NCI-H446 (cell line): ENCODE results near the gene PDCD7.
"Not testable (repeated sequence)": the region's sequence is repeated elsewhere in the genome, so short reads cannot be mapped to it uniquely, and the experiment has no call there.

Experiments used
- DNase-seq, 2 experiments: peaks; one replicate each; lab custom pipeline; 2025; lab: John Stamatoyannopoulos, UW

The PDCD7 gene

GRCh38 chr15:65091946-65092770 lies 41.5 kb downstream of the PDCD7 start:
- DNase-seq = no peak

DNA sequence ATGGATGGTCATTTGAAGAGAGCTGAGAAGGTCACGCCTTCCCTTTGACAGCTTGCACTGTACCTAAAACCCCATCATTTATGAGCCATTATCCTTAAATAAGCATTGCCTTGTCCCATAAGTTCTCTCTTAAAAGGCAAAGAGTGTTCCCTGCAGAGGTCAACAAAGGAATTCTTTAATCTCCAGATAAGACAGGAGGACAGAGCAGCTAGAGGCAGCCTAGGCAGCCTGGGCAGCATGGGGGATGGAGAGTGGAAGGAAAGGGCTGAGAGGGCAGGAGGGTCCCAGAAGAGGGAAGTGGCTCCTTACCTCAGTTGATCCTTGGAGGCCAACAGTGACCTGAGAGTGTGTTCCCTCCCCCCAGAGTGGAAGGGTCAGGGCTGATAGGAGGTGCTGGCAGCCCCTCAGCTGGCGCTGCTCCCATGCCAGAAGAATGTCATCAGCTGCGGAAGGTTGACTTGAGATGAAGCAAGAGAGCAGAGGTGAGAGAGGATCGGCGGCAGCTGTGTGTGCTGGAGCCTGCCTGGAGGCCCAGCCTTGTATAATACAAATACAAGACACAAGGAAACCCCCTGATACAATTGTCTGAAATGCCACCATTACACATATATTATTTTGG lies 44.3 kb downstream of the PDCD7 start:
- DNase-seq = no peak

GRCh38 chr15:65088643-65089021 lies 45.0 kb downstream of the PDCD7 start:
- no peak for DNase-seq

DNA sequence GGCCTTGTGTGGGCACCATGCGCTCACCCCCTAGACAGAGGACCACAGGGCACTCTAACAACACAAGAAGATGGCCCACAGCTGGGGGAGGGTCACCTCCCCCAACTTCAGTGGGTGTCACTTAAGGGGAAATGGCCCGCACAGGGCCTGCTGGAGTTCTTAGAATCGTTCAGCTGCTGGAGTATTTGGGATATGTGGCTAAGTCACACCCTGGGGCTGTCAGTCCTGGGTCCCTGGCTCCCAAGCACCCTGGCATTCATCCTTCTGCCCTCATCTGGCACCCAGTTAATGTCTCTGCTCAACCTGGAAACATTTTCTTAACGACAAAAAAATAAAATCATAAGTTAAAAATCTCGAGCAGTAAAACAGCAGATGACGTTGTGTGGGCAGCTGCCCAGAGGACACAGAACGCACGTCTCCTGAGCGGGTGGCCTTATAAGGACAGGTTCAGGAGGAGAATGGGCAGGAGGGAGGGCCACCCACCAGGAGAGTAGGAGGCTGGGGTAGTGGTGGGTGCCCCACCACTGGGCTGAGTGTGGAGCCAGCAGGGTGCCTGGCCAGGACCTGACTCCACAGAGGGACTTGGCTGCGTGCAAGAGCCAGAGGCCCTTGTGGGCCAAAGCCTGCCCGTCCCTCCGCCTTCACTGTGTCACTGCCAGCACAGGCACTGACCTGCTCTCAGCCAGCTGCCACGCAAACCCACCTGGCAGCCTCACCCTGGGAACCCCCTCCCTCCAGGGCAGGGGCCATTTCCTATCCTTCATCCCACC lies 45.5 kb downstream of the PDCD7 start:
- no peak for DNase-seq

DNA sequence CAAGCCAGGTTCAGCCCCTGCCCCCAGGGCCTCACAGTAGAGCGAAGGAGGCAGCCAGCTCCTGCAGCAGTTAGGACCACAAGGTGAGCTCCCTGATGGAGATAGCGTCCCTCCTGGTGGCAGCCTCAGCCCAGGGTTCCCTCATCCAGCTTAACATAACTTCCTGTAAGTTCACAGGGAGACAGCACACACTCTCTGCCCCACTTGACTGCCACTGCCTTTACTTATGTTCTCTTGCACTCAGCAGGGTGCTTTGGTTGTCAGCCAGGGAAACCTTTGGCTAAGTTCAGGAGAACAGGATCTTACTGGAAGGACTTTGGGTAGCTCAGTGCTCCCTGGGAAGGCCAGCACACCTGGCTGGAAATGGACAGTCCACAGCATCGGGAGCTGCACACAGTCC lies 46.2 kb downstream of the PDCD7 start:
- no peak for DNase-seq

DNA sequence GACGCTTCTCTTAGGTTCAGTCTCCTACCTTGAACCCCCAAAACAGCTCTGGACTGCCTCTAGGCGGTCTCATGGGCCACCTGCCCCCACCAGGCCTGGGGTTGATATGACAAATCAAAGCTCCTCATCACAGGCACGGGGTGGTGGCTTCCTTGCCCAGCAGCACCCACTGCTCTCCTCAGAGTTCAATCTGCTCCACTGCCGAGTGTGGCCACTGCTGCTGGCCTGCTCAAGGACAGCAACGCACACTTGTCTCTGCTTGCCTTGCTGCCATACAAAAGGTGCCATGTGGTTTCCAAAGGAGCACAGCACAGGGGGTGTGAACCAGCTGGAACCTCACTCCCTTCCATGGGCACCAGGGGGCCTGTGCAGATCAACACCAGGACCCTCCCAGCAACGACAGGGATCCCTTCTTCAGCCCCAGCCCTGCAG lies 46.9 kb downstream of the PDCD7 start:
- no peak for DNase-seq

DNA sequence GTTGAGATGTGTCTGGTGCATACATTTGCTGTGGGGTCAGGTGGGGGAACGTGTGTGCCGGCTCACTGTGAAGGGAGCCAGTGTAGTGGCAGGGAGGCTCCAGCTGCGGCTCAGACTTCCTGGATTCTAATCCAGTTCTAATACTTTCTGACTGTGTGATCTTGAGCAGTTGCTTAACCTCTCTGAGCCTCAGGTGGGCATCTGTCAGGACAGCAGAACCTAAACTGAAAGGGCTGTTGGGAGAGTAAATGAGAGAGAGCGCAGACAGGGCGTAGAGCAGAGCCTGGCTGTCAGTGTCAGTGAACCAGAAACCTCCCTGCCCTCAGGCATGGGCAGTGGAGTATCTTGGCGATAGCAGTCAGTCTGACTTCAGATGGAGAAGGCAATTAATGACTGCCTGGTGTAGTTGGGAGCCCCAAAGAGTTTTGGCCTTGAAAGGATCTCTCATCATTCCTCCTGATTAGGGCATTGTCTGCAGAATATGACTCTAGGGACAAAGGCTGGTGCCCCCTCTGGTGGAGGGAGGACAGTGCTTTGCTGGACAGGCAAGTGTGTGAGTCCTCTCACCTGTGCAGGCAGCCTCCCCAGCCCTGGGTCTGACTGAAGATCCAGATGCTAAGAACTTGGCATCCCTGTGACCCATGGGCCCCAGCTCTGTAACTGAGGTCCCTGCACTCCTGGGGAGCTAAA lies 47.5 kb downstream of the PDCD7 start:
- no peak for DNase-seq

GRCh38 chr15:65085207-65085753 lies 48.3 kb downstream of the PDCD7 start:
- no peak for DNase-seq

DNA sequence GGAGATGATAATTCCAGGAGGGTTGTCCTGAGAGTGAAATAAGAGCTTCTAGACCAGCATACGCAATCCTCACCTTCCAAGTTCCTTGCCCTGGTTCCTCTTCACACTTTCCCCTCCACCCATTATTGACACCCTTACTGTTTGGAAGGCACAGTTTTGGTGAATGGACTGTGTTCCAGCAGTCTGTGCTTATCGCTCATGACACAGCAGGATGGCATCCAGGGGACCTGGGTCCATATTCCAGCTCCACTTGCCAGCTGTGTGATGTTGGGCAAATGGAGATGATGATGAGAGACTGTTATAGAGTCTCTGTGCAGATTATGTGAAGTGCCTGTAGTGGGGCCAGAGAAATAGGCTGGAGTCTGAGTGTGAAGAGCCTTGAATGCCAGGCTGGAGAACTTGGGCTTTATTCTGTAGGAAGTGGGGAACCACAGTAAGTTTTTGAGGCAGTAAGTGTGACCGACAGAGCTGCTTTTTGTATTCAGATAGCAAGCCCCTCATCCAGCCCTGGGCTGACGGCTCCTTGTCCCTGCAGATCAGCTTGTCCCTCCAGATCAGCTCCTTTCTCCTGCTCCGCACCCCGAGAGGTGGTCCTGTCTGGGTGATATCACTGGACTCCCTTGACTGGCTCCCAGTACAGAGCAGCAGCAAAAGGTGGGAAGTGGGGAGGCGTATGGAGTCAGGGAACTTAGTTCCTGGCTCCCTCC lies 49.0 kb downstream of the PDCD7 start:
- DNase-seq = no peak

- no peak for DNase-seq
Measured at GRCh38 chr15:65083262-65083701, 50.3 kb downstream of the PDCD7 start.

DNA sequence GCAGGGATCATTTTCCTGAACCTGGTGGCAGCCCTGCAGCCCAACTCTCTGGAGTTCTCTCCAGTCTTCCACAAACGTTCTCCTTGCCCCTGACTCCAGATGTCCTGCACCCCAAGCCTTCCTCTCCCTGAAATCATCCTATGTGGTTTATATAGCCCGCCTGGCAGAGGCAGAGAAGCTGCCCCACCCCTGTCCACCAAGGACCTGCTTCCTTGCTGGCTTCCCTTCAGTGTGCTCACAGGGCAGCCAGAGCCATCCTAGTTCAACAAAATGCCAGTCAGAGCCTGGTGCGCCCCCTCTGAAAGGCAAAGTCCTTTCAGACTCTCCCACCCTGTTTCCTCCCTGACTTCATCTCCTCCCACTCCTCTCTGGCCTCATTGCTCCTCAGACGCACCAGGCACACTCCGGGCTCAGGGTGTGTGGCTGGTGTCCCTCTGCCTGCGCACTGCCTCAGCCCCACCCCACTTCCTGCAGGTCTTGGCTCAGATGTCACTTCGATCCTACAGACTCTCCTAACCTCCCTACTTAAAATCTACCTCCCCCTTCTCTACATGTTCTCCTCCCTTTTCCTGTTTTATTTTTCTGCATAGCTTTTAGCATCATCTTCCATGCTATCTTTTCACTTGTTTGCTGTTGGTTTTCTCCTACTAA lies 51.2 kb downstream of the PDCD7 start:
- no peak for DNase-seq

DNA sequence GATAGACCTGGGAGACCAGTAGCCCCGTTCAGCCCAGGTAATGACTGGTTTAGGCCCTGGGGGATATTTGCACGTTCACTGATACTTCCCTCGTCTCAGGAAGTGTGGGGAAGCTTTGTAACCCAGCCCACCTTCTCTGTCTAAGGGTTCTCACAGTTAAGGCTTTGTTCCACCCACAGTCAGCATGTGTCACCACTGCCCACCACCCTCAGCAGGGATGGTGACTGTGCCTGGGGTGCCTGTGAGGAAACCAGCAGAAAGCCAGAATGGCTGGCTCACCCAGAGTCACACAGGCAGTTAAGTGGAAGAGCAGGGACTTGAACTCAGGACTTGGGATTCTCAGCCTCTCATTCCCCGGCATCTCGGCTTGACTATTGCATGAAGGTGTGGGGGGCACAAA lies 51.9 kb downstream of the PDCD7 start:
- no peak for DNase-seq

- no peak for DNase-seq
Measured at GRCh38 chr15:65081270-65081669, 52.3 kb downstream of the PDCD7 start.

DNA sequence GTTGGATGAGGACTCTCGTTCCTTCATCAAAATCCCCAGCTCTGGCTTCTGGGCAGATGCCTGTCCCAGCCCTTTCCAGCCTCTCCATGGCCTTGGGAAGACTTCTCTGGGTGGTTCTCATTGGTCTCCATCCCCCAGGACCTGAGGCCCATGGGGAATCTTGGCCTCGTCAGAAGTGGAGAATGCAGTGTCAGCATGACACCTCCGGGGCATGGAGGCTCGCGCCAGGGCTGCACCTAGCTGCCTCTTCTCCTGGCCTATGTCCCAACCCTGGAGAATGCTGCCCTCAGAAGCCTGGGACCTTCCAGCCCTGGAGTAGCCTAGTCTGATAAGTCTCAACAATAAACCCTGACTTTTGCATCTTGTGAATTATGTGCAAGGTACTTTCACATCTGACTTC lies 54.0 kb downstream of the PDCD7 start:
- DNase-seq = no peak

GRCh38 chr15:65077981-65078352 lies 55.6 kb downstream of the PDCD7 start:
- no peak for DNase-seq

- DNase-seq = no peak
Measured at GRCh38 chr15:65077291-65077980, 56.2 kb downstream of the PDCD7 start.

DNA sequence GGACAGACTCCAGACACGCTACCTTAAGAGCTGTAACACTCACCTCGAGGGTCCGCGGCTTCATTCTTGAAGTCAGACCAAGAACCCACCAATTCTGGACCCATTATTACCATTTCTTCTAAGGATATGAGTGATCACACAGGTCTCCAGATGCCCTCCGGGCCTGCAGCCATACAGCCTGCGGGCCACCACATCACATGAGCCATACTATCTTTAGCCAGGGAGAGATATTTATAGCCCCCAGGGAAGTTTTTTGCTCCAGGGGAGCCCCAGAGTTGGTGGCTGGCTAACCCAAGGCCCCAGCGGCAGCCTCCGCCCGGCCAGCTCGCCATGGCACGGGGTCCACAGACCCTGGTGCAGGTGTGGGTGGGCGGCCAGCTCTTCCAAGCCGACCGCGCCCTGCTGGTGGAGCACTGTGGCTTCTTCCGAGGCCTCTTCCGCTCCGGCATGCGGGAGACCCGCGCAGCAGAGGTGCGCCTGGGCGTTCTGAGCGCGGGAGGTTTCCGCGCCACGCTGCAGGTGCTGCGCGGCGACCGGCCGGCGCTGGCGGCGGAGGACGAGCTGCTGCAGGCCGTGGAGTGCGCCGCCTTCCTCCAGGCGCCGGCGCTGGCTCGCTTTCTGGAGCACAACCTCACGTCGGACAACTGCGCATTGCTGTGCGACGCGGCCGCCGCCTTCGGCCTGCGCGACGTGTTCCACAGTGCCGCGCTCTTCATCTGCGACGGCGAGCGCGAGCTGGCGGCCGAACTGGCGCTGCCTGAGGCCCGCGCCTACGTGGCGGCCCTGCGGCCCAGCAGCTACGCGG lies 56.9 kb downstream of the PDCD7 start, which contains the start of gene KBTBD13:
TSS of gene KBTBD13 (plus strand) at position 261 of the 805 bp plus-strand sequence. CDS start at position 331, 70 bp downstream.
- no peak for DNase-seq

DNA sequence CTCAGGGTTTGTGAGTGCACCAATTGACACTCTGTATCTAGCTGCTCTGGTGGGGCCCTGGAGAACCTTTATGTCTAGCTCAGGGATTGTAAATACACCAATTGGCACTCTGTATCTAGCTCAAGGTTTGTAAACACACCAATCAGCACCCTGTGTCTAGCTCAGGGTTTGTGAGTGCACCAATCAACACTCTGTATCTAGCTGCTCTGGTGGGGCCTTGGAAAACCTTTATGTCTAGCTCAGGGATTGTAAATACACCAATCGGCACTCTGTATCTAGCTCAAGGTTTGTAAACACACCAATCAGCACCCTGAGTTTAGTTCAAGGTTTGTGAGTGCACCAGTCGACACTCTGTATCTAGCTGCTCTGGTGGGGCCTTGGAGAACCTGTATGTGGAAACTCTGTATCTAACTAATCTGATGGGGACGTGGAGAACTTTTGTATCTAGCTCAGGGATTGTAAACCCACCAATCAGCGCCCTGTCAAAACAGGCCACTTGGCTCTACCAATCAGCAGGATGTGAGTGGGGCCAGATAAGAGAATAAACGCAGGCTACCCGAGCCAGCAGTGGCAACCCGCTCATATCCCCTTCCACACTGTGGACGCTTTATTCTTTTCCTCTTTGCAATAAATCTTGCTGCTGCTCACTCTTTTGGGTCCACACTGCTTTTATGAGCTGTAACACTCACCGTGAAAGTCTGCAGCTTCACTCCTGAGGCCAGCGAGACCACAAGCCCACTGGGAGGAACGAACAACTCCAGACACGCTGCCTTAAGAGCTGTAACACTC lies 57.8 kb downstream of the PDCD7 start:
- DNase-seq = not testable (repeated sequence)
